Raji (cell line): Measurements from ENCODE around the gene PLXNA2.

ENCODE experiments used
- POLR2A ChIP-seq: IDR thresholded peaks from 2 replicates; pipeline ENCODE4 v1.6.1; 2011; ENCODE audit warnings: low read depth, low read length, control low read depth; ENCODE audit not compliant: insufficient read depth

PLXNA2 gene

GRCh38 chr1:208225954-208226937, 17.9 kb downstream of the PLXNA2 start:
- TF ChIP-seq POLR2A = no peak

GRCh38 chr1:208224192-208224713, 19.9 kb downstream of the PLXNA2 start:
- no peak for TF ChIP-seq POLR2A

- no peak for TF ChIP-seq POLR2A
Observed at GRCh38 chr1:208223136-208223535, 21.0 kb downstream of the PLXNA2 start.

- TF ChIP-seq POLR2A = no peak
Observed at GRCh38 chr1:208222376-208223126, 21.6 kb downstream of the PLXNA2 start.

GRCh38 chr1:208221291-208221622, 22.9 kb downstream of the PLXNA2 start:
- no peak for TF ChIP-seq POLR2A

GRCh38 chr1:208219659-208220282, 24.4 kb downstream of the PLXNA2 start:
- no peak for TF ChIP-seq POLR2A

GRCh38 chr1:208219098-208219658, 25.0 kb downstream of the PLXNA2 start:
- TF ChIP-seq POLR2A = no peak

- TF ChIP-seq POLR2A = no peak
Observed at GRCh38 chr1:208218237-208219097, 25.7 kb downstream of the PLXNA2 start.

- TF ChIP-seq POLR2A = no peak
Observed at GRCh38 chr1:208217781-208218180, 26.4 kb downstream of the PLXNA2 start.

GRCh38 chr1:208216806-208217205, 27.4 kb downstream of the PLXNA2 start:
- TF ChIP-seq POLR2A = no peak

- no peak for TF ChIP-seq POLR2A
Observed at GRCh38 chr1:208216062-208216461, 28.1 kb downstream of the PLXNA2 start.

GRCh38 chr1:208215393-208215792, 28.8 kb downstream of the PLXNA2 start:
- TF ChIP-seq POLR2A = no peak

GRCh38 chr1:208213786-208214185, 30.4 kb downstream of the PLXNA2 start:
- no peak for TF ChIP-seq POLR2A

- TF ChIP-seq POLR2A = no peak
Observed at GRCh38 chr1:208212893-208213292, 31.3 kb downstream of the PLXNA2 start.
